Left ventricle myocardium inferior (tissue), 1 donor: Measurements from ENCODE around the gene P2RY8. TPM values are rescaled to one million over a fixed set of nuclear protein-coding genes. Genes with fewer than 3 reads are reported as not detected.
"Not testable (repeated sequence)": the region's sequence is repeated elsewhere in the genome, so short reads cannot be mapped to it uniquely, and the experiment has no call there.

ENCODE experiments used
- DNase-seq: peaks from one replicate; pipeline ENCODE4 v3.0.0-alpha.2; 2020
- H3K27ac ChIP-seq: fragments of 200-600 bp; replicated peaks from 2 replicates; pipeline ENCODE4 v1.8.0; 2021
- H3K27me3 ChIP-seq: fragments of 200-600 bp; 2 replicates; pipeline ENCODE4 v1.8.0; 2021; ENCODE audit warnings: low read depth
- H3K36me3 ChIP-seq: fragments of 200-600 bp; 2 replicates; pipeline ENCODE4 v1.8.0; 2021
- H3K4me1 ChIP-seq: fragments of 200-600 bp; 2 replicates; pipeline ENCODE4 v1.8.0; 2021
- H3K4me3 ChIP-seq: fragments of 200-600 bp; 2 replicates; pipeline ENCODE4 v1.8.0; 2021; ENCODE audit warnings: mild to moderate bottlenecking, moderate library complexity
- H3K9me3 ChIP-seq: fragments of 200-600 bp; replicated peaks from 2 replicates; pipeline ENCODE4 v1.8.0; 2021
- CTCF ChIP-seq: fragments of 200-600 bp; IDR thresholded peaks from 2 replicates; pipeline ENCODE4 v1.8.0; 2021; ENCODE audit warnings: antibody characterized with exemption, mild to moderate bottlenecking, borderline replicate concordance
- intact Hi-C: fragments of 100-400 bp; cut with micrococcal nuclease; formaldehyde crosslinking; loops from one replicate; pipeline ENCODE4 v1.11.0; 2022
- total RNA-seq: library from RNA; stranded (reverse); fragmentation: NEBNext Ultra II Directional; extraction: Animal tissue kit (Norgen Biotek cat#: 25700); gene quantifications from one replicate; pipeline ENCODE4 v1.2.1, GENCODE V29; 2021
- donor health status: DM: no; HTN: yes; CAD: no; lungs with severe emphysema.

The P2RY8 gene
- total RNA-seq, 1 donor from 2014 or later, result 1.9 TPM

DNA sequence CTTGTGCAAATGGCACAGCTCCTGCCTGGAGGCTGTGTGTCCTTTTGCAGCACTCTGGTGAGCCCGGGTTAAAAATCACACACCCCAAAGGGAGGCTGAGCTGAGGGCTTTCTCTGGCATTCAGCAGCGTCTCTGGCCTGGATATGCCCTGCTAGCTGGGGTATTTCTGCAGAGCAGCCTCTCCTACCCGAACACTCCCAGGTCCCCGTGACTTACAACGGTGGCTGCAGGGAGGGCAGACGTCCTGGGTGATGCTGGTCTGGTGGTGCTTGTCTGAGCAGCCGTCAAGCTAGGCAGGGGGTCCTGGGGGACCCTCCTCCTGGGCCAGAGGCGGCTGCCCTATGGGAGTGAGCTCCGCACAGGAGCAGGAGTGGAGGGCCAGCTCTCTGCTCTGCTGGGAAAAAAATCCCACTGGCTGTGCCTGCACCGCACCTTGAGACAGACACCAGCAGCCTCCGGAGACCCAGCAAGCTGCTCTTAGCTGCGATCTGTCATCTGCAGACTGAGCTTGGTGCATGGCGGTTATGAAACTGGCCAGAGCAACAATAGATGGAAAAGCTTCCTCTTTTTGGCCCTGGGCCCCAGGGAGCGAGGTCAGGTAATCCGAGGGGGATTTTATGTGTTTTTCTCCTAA lies 43.0 kb downstream of the P2RY8 start:
- intact Hi-C loops, result no loop called here
- no peak for DNase-seq
- H3K9me3 ChIP-seq, result peaks cover 10% of the 10 kb centered on the region

DNA sequence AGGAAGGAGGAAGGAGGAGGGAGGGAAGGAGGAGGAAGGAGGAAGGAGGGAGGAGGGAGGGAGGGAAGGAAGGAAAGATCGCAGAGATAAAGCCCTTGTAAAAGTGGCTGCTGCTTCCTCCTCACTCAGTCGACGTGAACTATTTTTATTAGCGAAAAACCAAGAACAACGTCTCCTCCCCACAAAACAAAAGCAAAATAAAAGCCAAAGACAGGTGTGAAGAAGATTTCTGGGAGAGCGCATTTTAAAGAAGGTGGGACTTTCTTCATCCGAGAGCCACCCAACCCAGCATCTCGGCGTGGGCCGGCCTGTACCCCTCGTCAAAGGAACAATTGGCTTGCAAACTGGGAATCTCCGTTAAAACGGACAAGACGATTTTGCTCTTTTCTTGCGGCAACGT lies 43.6 kb downstream of the P2RY8 start:
- Histone ChIP-seq H3K36me3 (no peaks in the 10 kb centered on the region), H3K4me1 (peaks cover 12% of the 10 kb centered on the region), H3K4me3 (peak overlapping the region; percentile 49), H3K27ac (peak overlapping the region; percentile 68), H3K9me3 (peaks cover 10% of the 10 kb centered on the region), H3K27me3 (peaks cover under 1% of the 10 kb centered on the region)
- no peak for DNase-seq
- no peak for TF ChIP-seq CTCF
- intact Hi-C loops, result no loop called here

More for the DNA sequence above, 43.0 kb downstream of the P2RY8 start:
- Histone ChIP-seq H3K27me3 (no peaks in the 10 kb centered on the region), H3K36me3 (no peaks in the 10 kb centered on the region), H3K27ac (peak overlapping the region; percentile 68), H3K4me1 (peaks cover 11% of the 10 kb centered on the region), H3K4me3 (peak overlapping the region; percentile 49)
- no peak for TF ChIP-seq CTCF

GRCh38 chrX:1492421-1493012 lies 44.5 kb downstream of the P2RY8 start:
- H3K36me3 ChIP-seq, result no peaks in the 10 kb centered on the region
- H3K4me3 ChIP-seq, result no peak overlapping the region
- H3K4me1 ChIP-seq, result peaks cover 21% of the 10 kb centered on the region
- intact Hi-C loops, result no loop called here
- no peak for DNase-seq
- H3K27me3 ChIP-seq, result peaks cover 8% of the 10 kb centered on the region
- peaks cover 10% of the 10 kb centered on the region for H3K9me3 ChIP-seq
- TF ChIP-seq CTCF, result no peak
- no peak overlapping the region for H3K27ac ChIP-seq

GRCh38 chrX:1491851-1492349 lies 45.1 kb downstream of the P2RY8 start:
- Histone ChIP-seq H3K27me3 (peaks cover 12% of the 10 kb centered on the region), H3K9me3 (peaks cover 10% of the 10 kb centered on the region), H3K4me1 (peaks cover 26% of the 10 kb centered on the region), H3K36me3 (no peaks in the 10 kb centered on the region), H3K27ac (no peak overlapping the region), H3K4me3 (no peak overlapping the region)
- intact Hi-C loops, result no loop called here
- no peak for DNase-seq
- no peak for TF ChIP-seq CTCF

- DNase-seq, H3K36me3 ChIP-seq, intact Hi-C loops, H3K27ac ChIP-seq, H3K4me3 ChIP-seq: not testable (repeated sequence)
- Histone ChIP-seq H3K27me3 (peaks cover 19% of the 10 kb centered on the region), H3K9me3 (peaks cover 11% of the 10 kb centered on the region), H3K4me1 (peaks cover 28% of the 10 kb centered on the region)
Observed at GRCh38 chrX:1491248-1491647, 45.7 kb downstream of the P2RY8 start.

GRCh38 chrX:1490723-1491122 lies 46.3 kb downstream of the P2RY8 start:
- Histone ChIP-seq H3K4me1 (peaks cover 33% of the 10 kb centered on the region), H3K9me3 (peaks cover 15% of the 10 kb centered on the region), H3K27me3 (peaks cover 24% of the 10 kb centered on the region)
- DNase-seq, H3K4me3 ChIP-seq, H3K27ac ChIP-seq, H3K36me3 ChIP-seq, intact Hi-C loops: not testable (repeated sequence)

- intact Hi-C loops, H3K27ac ChIP-seq, H3K4me3 ChIP-seq, DNase-seq, H3K36me3 ChIP-seq: not testable (repeated sequence)
- Histone ChIP-seq H3K27me3 (peaks cover 24% of the 10 kb centered on the region), H3K4me1 (peaks cover 32% of the 10 kb centered on the region), H3K9me3 (peaks cover 15% of the 10 kb centered on the region)
Observed at GRCh38 chrX:1489354-1489753, 47.6 kb downstream of the P2RY8 start.
